Hematopoietic multipotent progenitor cell treated with erythropoietin and hydrocortisone succinate and interleukin-3 and kit ligand, for 6 days (in vitro differentiated cells): Measurements from ENCODE around the gene KRT1.

Source experiments
- DNase-seq: peaks from one replicate; pipeline ENCODE4 v3.0.0-alpha.2; 2015

The KRT1 gene

GRCh38 chr12:52659395-52659794, 20.8 kb downstream of the KRT1 start:
- no peak for DNase-seq

GRCh38 chr12:52658196-52658595, 22.0 kb downstream of the KRT1 start:
- DNase-seq, result no peak

- no peak for DNase-seq
Observed at GRCh38 chr12:52657250-52657902, 22.8 kb downstream of the KRT1 start.

GRCh38 chr12:52656616-52657015, 23.6 kb downstream of the KRT1 start:
- no peak for DNase-seq

- DNase-seq, result no peak
Observed at GRCh38 chr12:52655720-52656124, 24.5 kb downstream of the KRT1 start.

GRCh38 chr12:52655251-52655650, 25.0 kb downstream of the KRT1 start:
- DNase-seq, result no peak

GRCh38 chr12:52651726-52652261, 28.4 kb downstream of the KRT1 start, which contains the start of gene KRT2:
Gene KRT2 (minus strand): TSS chr12:52652211. CDS start chr12:52652142, 69 bp downstream.
- DNase-seq, result no peak

GRCh38 chr12:52650520-52651081, 29.6 kb downstream of the KRT1 start:
- DNase-seq, result no peak

- no peak for DNase-seq
Observed at GRCh38 chr12:52649066-52649465, 31.1 kb downstream of the KRT1 start.

GRCh38 chr12:52648012-52648550, 32.1 kb downstream of the KRT1 start:
- no peak for DNase-seq

GRCh38 chr12:52647601-52648000, 32.6 kb downstream of the KRT1 start:
- DNase-seq, result no peak

- no peak for DNase-seq
Observed at GRCh38 chr12:52646613-52647012, 33.6 kb downstream of the KRT1 start.

GRCh38 chr12:52645982-52646381, 34.2 kb downstream of the KRT1 start:
- DNase-seq, result peak; percentile 55

- peak; percentile 73 for DNase-seq
Observed at GRCh38 chr12:52645120-52645761, 35.0 kb downstream of the KRT1 start.

- no peak for DNase-seq
Observed at GRCh38 chr12:52644078-52644415, 36.2 kb downstream of the KRT1 start.

- DNase-seq, result no peak
Observed at GRCh38 chr12:52643233-52644077, 36.8 kb downstream of the KRT1 start.

- DNase-seq, result no peak
Observed at GRCh38 chr12:52641468-52641867, 38.7 kb downstream of the KRT1 start.

GRCh38 chr12:52637299-52637698, 42.9 kb downstream of the KRT1 start:
- no peak for DNase-seq

- peak; percentile 41 for DNase-seq
Observed at GRCh38 chr12:52636592-52637258, 43.5 kb downstream of the KRT1 start.

- DNase-seq, result no peak
Observed at GRCh38 chr12:52636189-52636588, 44.0 kb downstream of the KRT1 start.

- DNase-seq, result no peak
Observed at GRCh38 chr12:52634266-52635056, 45.7 kb downstream of the KRT1 start.

- peak; percentile 56 for DNase-seq
Observed at GRCh38 chr12:52633383-52633782, 46.8 kb downstream of the KRT1 start.
